HepG2 (cell line): Measurements from ENCODE around the gene C6orf136. TPM values are rescaled to one million over a fixed set of nuclear protein-coding genes. Genes with fewer than 3 reads are reported as not detected.

Experiments
- BORCS8-MEF2B ChIP-seq: sonication (generic); formaldehyde crosslinking; IDR thresholded peaks from 2 replicates; pipeline ENCODE4 v1.8.0; 2022; ENCODE audit warnings: mild to moderate bottlenecking, missing genetic modification reagents
- MAZ ChIP-seq, 2 experiments: sonication (generic) in 1 of 2; formaldehyde crosslinking in 1 of 2; IDR thresholded peaks; 2 replicates each; pipeline versions ENCODE4 v1.5.0 to v1.6.1; 2012 to 2020; ENCODE audit warnings: low read depth in 2 of 2, mild to moderate bottlenecking in 2 of 2, borderline replicate concordance in 1 of 2, improper control_type of control experiment in 1 of 2, low read length in 1 of 2, missing genetic modification reagents in 1 of 2, moderate library complexity in 1 of 2
- RFX5 ChIP-seq: IDR thresholded peaks from 2 replicates; pipeline ENCODE4 v1.6.1; 2011; ENCODE audit warnings: low read depth, low read length, improper control_type of control experiment
- TCF12 ChIP-seq, 2 experiments: fragments of 450-650 bp in 1 of 2; sonication (generic) in 1 of 2; formaldehyde crosslinking in 1 of 2; IDR thresholded peaks; 2 replicates each; pipeline versions ENCODE4 v1.6.1 to v1.8.0; 2017 to 2022; ENCODE audit warnings: antibody characterized with exemption in 1 of 2, mild to moderate bottlenecking in 1 of 2, missing genetic modification reagents in 1 of 2, moderate library complexity in 1 of 2
- ZEB1 ChIP-seq: IDR thresholded peaks from 2 replicates; pipeline ENCODE4 v1.6.1; 2012; ENCODE audit warnings: mild to moderate bottlenecking, low read depth, inconsistent platforms; ENCODE audit not compliant: insufficient replicate concordance
- ZNF530 ChIP-seq: sonication (generic); formaldehyde crosslinking; IDR thresholded peaks from 2 replicates; pipeline ENCODE4 v1.5.0; 2020; ENCODE audit warnings: low read depth, mild to moderate bottlenecking, missing genetic modification reagents
- polyA plus RNA-seq, 8 experiments: library from polyadenylated mRNA; depleted of rRNA in 3 of 8; stranded (reverse) in 7 of 8; unstranded in 1 of 8; fragments of >200 nt; fragmentation: Illumina TruSeq in 4 of 8; extraction: Trizol in 4 of 8; gene quantifications; 2 replicates each; pipeline versions ENCODE4 v1.2.1 to v1.2.3, GENCODE V29; 2011 to 2016; ENCODE audit warnings: low read depth in 4 of 8, missing spikeins in 1 of 8, mixed read lengths in 1 of 8; ENCODE audit not compliant: insufficient read depth in 1 of 8
- total RNA-seq, 5 experiments: library from RNA; depleted of rRNA; stranded (reverse); fragments of >200 nt; fragmentation: Illumina TruSeq; extraction: Trizol; gene quantifications; 2 replicates each; pipeline ENCODE4 v1.2.3, GENCODE V29; 2016; ENCODE audit warnings: low read depth in 1 of 5
- TF ChIP-seq, protein P1 (sequence below), 2 experiments: sonication (generic) in 1 of 2; formaldehyde crosslinking in 1 of 2; IDR thresholded peaks; 2 replicates each; pipeline versions ENCODE4 v1.6.1 to v1.9.0; 2014 to 2022; ENCODE audit warnings: antibody characterized with exemption in 1 of 2, borderline replicate concordance in 1 of 2, inconsistent platforms in 1 of 2, low read depth in 1 of 2, missing genetic modification reagents in 1 of 2
- TF ChIP-seq, protein P2 (sequence below): sonication (generic); formaldehyde crosslinking; IDR thresholded peaks from 2 replicates; pipeline ENCODE4 v1.5.1; 2020; ENCODE audit warnings: missing genetic modification reagents, mild to moderate bottlenecking, borderline replicate concordance
- TF ChIP-seq, protein P3 (sequence below): fragments of 450-650 bp; IDR thresholded peaks from 2 replicates; pipeline ENCODE4 v1.6.1; 2017
- TF ChIP-seq, protein P4 (sequence below): sonication (generic); formaldehyde crosslinking; IDR thresholded peaks from 2 replicates; pipeline ENCODE4 v1.4.0; 2020; ENCODE audit warnings: missing genetic modification reagents
- TF ChIP-seq, protein P5 (sequence below): sonication (generic); formaldehyde crosslinking; IDR thresholded peaks from 2 replicates; pipeline ENCODE4 v1.9.0; 2021; ENCODE audit warnings: missing genetic modification reagents, borderline replicate concordance

The C6orf136 gene
- total and polyA plus RNA-seq, 2 of the 13 experiments (the other 11 are each of a cell fraction or from before 2014, with no cell fraction given): 12.0 to 26.2 TPM

DNA sequence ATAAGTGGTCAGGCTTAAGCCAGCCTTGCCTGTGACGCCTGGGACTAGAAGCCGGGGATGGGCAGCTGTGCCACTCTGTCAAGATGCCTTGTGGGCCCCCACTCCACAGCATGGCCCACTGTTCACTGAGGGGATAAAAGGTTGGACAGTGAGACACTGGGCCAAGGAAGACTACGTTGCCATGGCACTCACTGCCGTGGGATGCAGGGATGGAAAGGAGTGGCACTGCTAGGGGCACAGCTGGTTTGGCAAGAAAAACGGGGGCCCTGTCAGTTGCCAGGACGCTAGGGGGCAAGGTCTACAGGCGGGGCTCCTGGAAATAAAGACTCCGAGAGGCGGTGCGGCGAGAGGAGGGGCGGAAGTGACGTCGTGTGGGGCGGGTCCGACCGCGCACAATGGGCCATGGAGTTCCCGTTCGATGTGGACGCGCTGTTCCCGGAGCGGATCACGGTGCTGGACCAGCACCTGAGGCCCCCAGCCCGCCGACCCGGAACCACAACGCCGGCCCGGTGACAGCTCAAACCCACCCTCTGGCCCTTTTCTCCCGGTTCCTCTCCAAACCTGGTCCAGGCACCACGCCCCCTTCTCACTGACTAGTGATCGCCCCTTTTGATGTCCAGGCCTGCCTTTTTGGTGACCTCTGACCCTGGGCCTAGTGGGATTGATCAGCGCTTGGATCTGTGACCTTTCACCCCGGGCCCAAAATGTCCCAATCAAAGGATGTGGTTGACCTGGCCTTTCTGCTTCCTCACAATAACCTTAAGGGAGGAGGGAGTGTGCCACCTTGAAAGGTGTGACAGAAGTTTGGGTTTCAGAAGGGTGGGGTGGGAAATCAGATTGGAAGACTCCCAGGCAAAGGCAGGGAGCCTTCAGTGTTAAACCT, 20.2 kb upstream of the C6orf136 start, which contains the start of gene ATAT1 (continued):
- peak; percentile 88; the same call in 1 of the 2 replicates for TF ChIP-seq MAZ (IDR thresholded peaks at IDR 0.05; ENCODE audit: borderline replicate concordance, low read depth, low read length)
- peak; percentile 92 for TF ChIP-seq MAZ (CRISPR knock-in tag; IDR thresholded peaks at IDR 0.05; ENCODE audit: low read depth)
- peak; percentile 63 for TF ChIP-seq ZEB1
- peak; percentile 49; the same call in 1 of the 2 replicates for TF ChIP-seq BORCS8-MEF2B (CRISPR knock-in tag)
- no peak for TF ChIP-seq ZNF530 (CRISPR knock-in tag)
- TF ChIP-seq, protein P1, sequence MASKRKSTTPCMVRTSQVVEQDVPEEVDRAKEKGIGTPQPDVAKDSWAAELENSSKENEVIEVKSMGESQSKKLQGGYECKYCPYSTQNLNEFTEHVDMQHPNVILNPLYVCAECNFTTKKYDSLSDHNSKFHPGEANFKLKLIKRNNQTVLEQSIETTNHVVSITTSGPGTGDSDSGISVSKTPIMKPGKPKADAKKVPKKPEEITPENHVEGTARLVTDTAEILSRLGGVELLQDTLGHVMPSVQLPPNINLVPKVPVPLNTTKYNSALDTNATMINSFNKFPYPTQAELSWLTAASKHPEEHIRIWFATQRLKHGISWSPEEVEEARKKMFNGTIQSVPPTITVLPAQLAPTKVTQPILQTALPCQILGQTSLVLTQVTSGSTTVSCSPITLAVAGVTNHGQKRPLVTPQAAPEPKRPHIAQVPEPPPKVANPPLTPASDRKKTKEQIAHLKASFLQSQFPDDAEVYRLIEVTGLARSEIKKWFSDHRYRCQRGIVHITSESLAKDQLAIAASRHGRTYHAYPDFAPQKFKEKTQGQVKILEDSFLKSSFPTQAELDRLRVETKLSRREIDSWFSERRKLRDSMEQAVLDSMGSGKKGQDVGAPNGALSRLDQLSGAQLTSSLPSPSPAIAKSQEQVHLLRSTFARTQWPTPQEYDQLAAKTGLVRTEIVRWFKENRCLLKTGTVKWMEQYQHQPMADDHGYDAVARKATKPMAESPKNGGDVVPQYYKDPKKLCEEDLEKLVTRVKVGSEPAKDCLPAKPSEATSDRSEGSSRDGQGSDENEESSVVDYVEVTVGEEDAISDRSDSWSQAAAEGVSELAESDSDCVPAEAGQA (IDR thresholded peaks at IDR 0.05; ENCODE audit: low read depth): peak; percentile 47; the same call in 1 of the 2 replicates
- TF ChIP-seq, protein P1 (CRISPR knock-in tag; IDR thresholded peaks at IDR 0.05; ENCODE audit: borderline replicate concordance): no peak
- TF ChIP-seq, protein P2, sequence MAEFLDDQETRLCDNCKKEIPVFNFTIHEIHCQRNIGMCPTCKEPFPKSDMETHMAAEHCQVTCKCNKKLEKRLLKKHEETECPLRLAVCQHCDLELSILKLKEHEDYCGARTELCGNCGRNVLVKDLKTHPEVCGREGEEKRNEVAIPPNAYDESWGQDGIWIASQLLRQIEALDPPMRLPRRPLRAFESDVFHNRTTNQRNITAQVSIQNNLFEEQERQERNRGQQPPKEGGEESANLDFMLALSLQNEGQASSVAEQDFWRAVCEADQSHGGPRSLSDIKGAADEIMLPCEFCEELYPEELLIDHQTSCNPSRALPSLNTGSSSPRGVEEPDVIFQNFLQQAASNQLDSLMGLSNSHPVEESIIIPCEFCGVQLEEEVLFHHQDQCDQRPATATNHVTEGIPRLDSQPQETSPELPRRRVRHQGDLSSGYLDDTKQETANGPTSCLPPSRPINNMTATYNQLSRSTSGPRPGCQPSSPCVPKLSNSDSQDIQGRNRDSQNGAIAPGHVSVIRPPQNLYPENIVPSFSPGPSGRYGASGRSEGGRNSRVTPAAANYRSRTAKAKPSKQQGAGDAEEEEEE (CRISPR knock-in tag): no peak
- TF ChIP-seq, protein P3, sequence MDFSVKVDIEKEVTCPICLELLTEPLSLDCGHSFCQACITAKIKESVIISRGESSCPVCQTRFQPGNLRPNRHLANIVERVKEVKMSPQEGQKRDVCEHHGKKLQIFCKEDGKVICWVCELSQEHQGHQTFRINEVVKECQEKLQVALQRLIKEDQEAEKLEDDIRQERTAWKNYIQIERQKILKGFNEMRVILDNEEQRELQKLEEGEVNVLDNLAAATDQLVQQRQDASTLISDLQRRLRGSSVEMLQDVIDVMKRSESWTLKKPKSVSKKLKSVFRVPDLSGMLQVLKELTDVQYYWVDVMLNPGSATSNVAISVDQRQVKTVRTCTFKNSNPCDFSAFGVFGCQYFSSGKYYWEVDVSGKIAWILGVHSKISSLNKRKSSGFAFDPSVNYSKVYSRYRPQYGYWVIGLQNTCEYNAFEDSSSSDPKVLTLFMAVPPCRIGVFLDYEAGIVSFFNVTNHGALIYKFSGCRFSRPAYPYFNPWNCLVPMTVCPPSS: no peak
- peak; percentile 55; the same call in 1 of the 2 replicates for TF ChIP-seq RFX5
- TF ChIP-seq, protein P4, sequence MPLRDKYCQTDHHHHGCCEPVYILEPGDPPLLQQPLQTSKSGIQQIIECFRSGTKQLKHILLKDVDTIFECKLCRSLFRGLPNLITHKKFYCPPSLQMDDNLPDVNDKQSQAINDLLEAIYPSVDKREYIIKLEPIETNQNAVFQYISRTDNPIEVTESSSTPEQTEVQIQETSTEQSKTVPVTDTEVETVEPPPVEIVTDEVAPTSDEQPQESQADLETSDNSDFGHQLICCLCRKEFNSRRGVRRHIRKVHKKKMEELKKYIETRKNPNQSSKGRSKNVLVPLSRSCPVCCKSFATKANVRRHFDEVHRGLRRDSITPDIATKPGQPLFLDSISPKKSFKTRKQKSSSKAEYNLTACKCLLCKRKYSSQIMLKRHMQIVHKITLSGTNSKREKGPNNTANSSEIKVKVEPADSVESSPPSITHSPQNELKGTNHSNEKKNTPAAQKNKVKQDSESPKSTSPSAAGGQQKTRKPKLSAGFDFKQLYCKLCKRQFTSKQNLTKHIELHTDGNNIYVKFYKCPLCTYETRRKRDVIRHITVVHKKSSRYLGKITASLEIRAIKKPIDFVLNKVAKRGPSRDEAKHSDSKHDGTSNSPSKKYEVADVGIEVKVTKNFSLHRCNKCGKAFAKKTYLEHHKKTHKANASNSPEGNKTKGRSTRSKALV: no peak
- TF ChIP-seq TCF12 (IDR thresholded peaks at IDR 0.05): no peak
- TF ChIP-seq TCF12 (CRISPR knock-in tag; IDR thresholded peaks at IDR 0.05): peak; percentile 59
- TF ChIP-seq, protein P5, sequence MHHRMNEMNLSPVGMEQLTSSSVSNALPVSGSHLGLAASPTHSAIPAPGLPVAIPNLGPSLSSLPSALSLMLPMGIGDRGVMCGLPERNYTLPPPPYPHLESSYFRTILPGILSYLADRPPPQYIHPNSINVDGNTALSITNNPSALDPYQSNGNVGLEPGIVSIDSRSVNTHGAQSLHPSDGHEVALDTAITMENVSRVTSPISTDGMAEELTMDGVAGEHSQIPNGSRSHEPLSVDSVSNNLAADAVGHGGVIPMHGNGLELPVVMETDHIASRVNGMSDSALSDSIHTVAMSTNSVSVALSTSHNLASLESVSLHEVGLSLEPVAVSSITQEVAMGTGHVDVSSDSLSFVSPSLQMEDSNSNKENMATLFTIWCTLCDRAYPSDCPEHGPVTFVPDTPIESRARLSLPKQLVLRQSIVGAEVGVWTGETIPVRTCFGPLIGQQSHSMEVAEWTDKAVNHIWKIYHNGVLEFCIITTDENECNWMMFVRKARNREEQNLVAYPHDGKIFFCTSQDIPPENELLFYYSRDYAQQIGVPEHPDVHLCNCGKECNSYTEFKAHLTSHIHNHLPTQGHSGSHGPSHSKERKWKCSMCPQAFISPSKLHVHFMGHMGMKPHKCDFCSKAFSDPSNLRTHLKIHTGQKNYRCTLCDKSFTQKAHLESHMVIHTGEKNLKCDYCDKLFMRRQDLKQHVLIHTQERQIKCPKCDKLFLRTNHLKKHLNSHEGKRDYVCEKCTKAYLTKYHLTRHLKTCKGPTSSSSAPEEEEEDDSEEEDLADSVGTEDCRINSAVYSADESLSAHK: no peak
